Peyer's patch (tissue), 4 donors: ENCODE measurements around the gene TDRD10.

Source experiments
- CTCF ChIP-seq, 6 experiments: fragments of 450-650 bp in 4 of 6; fragments of 200-600 bp in 2 of 6; sonication (generic) in 1 of 6; IDR thresholded peaks; one replicate each; pipeline ENCODE4 v1.5.1; 2017 to 2019; ENCODE audit warnings: antibody characterized with exemption in 6 of 6, mild to moderate bottlenecking in 3 of 6, moderate library complexity in 1 of 6
- POLR2A ChIP-seq, 2 donors: fragments of 450-650 bp; IDR thresholded peaks; one replicate each; pipeline ENCODE4 v1.5.1; 2017; ENCODE audit warnings: antibody characterized with exemption in 2 of 2, mild to moderate bottlenecking in 2 of 2, moderate library complexity in 2 of 2

- TF ChIP-seq CTCF (IDR thresholded peaks at IDR 0.05) (no peak), POLR2A (IDR thresholded peaks at IDR 0.05) (no peak)
Observed at GRCh38 chr1:154502744-154503115, 711 bp downstream of the TDRD10 start.
